OCI-LY1 (cell line): ENCODE data around the gene SLC35D2.

Experiments
- CTCF ChIP-seq: fragments of 200-600 bp; sonication (generic), shearing (Covaris generic); IDR thresholded peaks from 2 replicates; pipeline ENCODE4 v1.5.1; 2017; ENCODE audit warnings: mild to moderate bottlenecking, antibody characterized with exemption, low read length, moderate library complexity, mixed read lengths
- EZH2 ChIP-seq: fragments of 200-600 bp; sonication (generic), shearing (Covaris generic); IDR thresholded peaks from 2 replicates; pipeline ENCODE4 v1.8.0; 2017; ENCODE audit warnings: borderline replicate concordance, mixed run types, mild to moderate bottlenecking, antibody characterized with exemption, low read length, moderate library complexity, mixed read lengths

- TF ChIP-seq CTCF (no peak), EZH2 (no peak)
Measured at GRCh38 chr9:96408409-96409280, 25.1 kb upstream of the SLC35D2 start.
